Uterus (tissue), 2 donors: Measurements from ENCODE around the gene ZFAND2B.

Experiments
- POLR2A ChIP-seq, 2 donors: fragments of 450-650 bp; IDR thresholded peaks; one replicate each; pipeline ENCODE4 v1.6.1; 2016; ENCODE audit warnings: antibody characterized with exemption in 2 of 2, mild to moderate bottlenecking in 1 of 2, moderate library complexity in 1 of 2
- TF ChIP-seq, protein P1 (sequence below), 4 experiments: fragments of 200-600 bp in 2 of 4; fragments of 450-650 bp in 2 of 4; sonication (generic) in 2 of 4; IDR thresholded peaks; one replicate each; pipeline ENCODE4 v1.5.1; 2016 to 2019; ENCODE audit warnings: antibody characterized with exemption in 4 of 4, mild to moderate bottlenecking in 2 of 4, moderate library complexity in 1 of 4

DNA sequence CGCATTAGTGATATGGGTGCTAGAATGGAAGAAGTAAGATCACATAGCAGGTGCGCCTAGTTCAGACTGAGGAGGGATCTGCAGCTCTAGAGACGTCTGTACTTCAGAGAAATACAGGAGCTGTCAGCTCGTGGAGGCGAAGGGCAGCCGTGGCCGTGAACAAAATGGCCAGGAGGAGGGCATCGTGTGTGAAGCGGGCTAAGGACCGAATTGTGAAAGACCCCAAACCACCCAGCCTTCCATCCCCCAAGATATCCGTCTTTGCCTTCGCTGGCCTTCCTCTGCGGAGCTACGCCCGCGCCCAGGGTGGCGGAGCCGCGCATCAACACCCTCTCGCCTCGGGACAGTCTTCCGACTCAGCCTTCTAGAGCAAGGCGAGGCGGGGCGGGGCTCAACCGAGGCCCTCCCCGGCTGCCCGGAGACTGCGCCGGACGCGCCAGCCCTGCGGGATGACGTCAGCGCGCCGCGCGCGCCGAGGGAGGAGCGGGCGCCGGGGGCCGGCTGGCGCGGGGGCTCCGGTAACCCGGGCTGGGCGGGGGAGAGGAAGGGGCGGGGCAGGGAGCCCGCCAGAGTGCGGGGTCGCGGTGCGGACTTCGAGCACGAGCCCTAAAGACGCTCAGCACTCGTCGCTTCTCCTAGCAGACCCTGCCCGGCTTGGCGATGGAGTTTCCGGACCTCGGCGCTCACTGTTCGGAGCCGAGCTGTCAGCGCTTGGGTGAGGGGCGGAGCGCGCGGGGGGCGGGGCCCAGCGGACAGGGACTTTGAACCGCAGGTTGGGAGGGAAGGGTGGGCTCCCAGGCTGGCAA is at the start of gene ZFAND2B:
- TF ChIP-seq, protein P1, sequence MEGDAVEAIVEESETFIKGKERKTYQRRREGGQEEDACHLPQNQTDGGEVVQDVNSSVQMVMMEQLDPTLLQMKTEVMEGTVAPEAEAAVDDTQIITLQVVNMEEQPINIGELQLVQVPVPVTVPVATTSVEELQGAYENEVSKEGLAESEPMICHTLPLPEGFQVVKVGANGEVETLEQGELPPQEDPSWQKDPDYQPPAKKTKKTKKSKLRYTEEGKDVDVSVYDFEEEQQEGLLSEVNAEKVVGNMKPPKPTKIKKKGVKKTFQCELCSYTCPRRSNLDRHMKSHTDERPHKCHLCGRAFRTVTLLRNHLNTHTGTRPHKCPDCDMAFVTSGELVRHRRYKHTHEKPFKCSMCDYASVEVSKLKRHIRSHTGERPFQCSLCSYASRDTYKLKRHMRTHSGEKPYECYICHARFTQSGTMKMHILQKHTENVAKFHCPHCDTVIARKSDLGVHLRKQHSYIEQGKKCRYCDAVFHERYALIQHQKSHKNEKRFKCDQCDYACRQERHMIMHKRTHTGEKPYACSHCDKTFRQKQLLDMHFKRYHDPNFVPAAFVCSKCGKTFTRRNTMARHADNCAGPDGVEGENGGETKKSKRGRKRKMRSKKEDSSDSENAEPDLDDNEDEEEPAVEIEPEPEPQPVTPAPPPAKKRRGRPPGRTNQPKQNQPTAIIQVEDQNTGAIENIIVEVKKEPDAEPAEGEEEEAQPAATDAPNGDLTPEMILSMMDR (IDR thresholded peaks at IDR 0.05), result peak in 3 of 4 experiments; percentile 6 to 58 (median 36)
- TF ChIP-seq POLR2A (IDR thresholded peaks at IDR 0.05), result peak; percentile 98 to 100
